IMR-90 (cell line): ENCODE results near the gene FER1L5. TPM values are rescaled to one million over a fixed set of nuclear protein-coding genes. Genes with fewer than 3 reads are reported as not detected.
A peak's percentile ranks its signal among the peaks of the same experiment; 100 is the strongest.

Experiments
- ATAC-seq: fragments of 200-7000 bp; cut with Tn5 transposase; 2 replicates; pipeline ENCODE4 v1.9.1; 2020; ENCODE audit warnings: low read depth, mild to moderate bottlenecking, moderate library complexity
- BruUV-seq: library from RNA; stranded (reverse); fragments of 400-500 nt; replicated peaks from 2 replicates; lab custom pipeline; 2021; lab: Mats Ljungman, UMichigan
- CTCF ChIA-PET: fragments of 300-600 bp; formaldehyde crosslinking; extraction: SDS; loops from one replicate; lab custom pipeline; 2021; ENCODE audit warnings: antibody characterized with exemption; lab: Yijun Ruan, JAX
- POLR2A ChIA-PET: fragments of 300-600 bp; sonication (Branson Sonifier 250); formaldehyde crosslinking; loops from one replicate; lab custom pipeline; 2022; ENCODE audit warnings: antibody characterized with exemption; ENCODE audit not compliant: unreplicated experiment; lab: Charles Lee
- DNase-seq: peaks from one replicate; pipeline ENCODE4 v3.0.0; 2013
- H2AFZ ChIP-seq: replicated peaks from 2 replicates; pipeline ENCODE3; 2013; ENCODE audit warnings: low read length, mild to moderate bottlenecking; ENCODE audit not compliant: poor library complexity
- H2AK5ac ChIP-seq: 2 replicates; pipeline ENCODE4 v1.6.1; 2013; ENCODE audit warnings: low read depth, low read length, inconsistent platforms
- H2AK9ac ChIP-seq: replicated peaks from 2 replicates; pipeline ENCODE3; 2013; ENCODE audit warnings: mild to moderate bottlenecking, low read depth, low read length, moderate library complexity; ENCODE audit not compliant: poor library complexity
- H2BK120ac ChIP-seq: 2 replicates; pipeline ENCODE4 v1.6.1; 2013; ENCODE audit warnings: low read depth, low read length, inconsistent platforms
- H2BK15ac ChIP-seq: 3 replicates; pipeline ENCODE4 v1.6.1; 2013; ENCODE audit warnings: low read depth, low read length, inconsistent platforms
- H2BK20ac ChIP-seq: 2 replicates; pipeline ENCODE4 v1.6.1; 2013; ENCODE audit warnings: low read depth, mild to moderate bottlenecking, inconsistent platforms, low read length, moderate library complexity
- H2BK5ac ChIP-seq: 2 replicates; pipeline ENCODE4 v1.6.1; 2013; ENCODE audit warnings: mild to moderate bottlenecking, low read depth, low read length, inconsistent platforms; ENCODE audit not compliant: poor library complexity, severe bottlenecking
- H3K14ac ChIP-seq: replicated peaks from 2 replicates; pipeline ENCODE4 v1.6.1; 2013; ENCODE audit warnings: low read depth, low read length, inconsistent platforms
- H3K18ac ChIP-seq: 2 replicates; pipeline ENCODE4 v1.6.1; 2013; ENCODE audit warnings: low read depth, low read length, control low read depth
- H3K23ac ChIP-seq: 2 replicates; pipeline ENCODE4 v1.6.1; 2013; ENCODE audit warnings: low read depth, low read length, inconsistent platforms
- H3K27ac ChIP-seq: 2 replicates; pipeline ENCODE4 v1.5.1; 2013; ENCODE audit warnings: mild to moderate bottlenecking, control low read depth, low read length; ENCODE audit not compliant: insufficient read depth
- H3K27me3 ChIP-seq: 2 replicates; pipeline ENCODE4 v1.6.1; 2013; ENCODE audit warnings: low read length; ENCODE audit not compliant: control insufficient read depth, insufficient read depth
- H3K36me3 ChIP-seq: 2 replicates; pipeline ENCODE4 v1.6.1; 2013; ENCODE audit warnings: low read length, mixed read lengths; ENCODE audit not compliant: control insufficient read depth, insufficient read depth
- H3K4ac ChIP-seq: 2 replicates; pipeline ENCODE4 v1.6.1; 2013; ENCODE audit warnings: low read depth, low read length, inconsistent platforms
- H3K4me1 ChIP-seq: 2 replicates; pipeline ENCODE4 v1.6.1; 2013; ENCODE audit warnings: low read length, mixed read lengths; ENCODE audit not compliant: control insufficient read depth, insufficient read depth
- H3K4me2 ChIP-seq: 2 replicates; pipeline ENCODE4 v1.6.1; 2013; ENCODE audit warnings: low read depth, mild to moderate bottlenecking, control low read depth, low read length, moderate library complexity
- H3K4me3 ChIP-seq: 2 replicates; pipeline ENCODE4 v1.5.1; 2013; ENCODE audit warnings: low read depth, mild to moderate bottlenecking, control low read depth, low read length, moderate library complexity; ENCODE audit not compliant: insufficient read depth
- H3K56ac ChIP-seq: 2 replicates; pipeline ENCODE4 v1.6.1; 2013; ENCODE audit warnings: low read length, inconsistent platforms; ENCODE audit not compliant: insufficient read depth; ENCODE audit errors: extremely low read depth
- H3K79me1 ChIP-seq, 2 experiments: 2 replicates each; pipeline ENCODE4 v1.6.1; 2013; ENCODE audit warnings: low read length in 2 of 2, inconsistent platforms in 1 of 2, low read depth in 1 of 2
- H3K9ac ChIP-seq: 2 replicates; pipeline ENCODE4 v1.6.1; 2013; ENCODE audit warnings: low read depth, low read length, control low read depth
- H3K9me1 ChIP-seq: 2 replicates; pipeline ENCODE4 v1.6.1; 2013; ENCODE audit warnings: low read length, inconsistent platforms; ENCODE audit not compliant: insufficient read depth
- H3K9me3 ChIP-seq: 2 replicates; pipeline ENCODE4 v1.6.1; 2013; ENCODE audit warnings: low read length; ENCODE audit not compliant: control insufficient read depth, insufficient read depth
- H4K20me1 ChIP-seq: 2 replicates; pipeline ENCODE4 v1.6.1; 2013; ENCODE audit warnings: low read length, inconsistent platforms; ENCODE audit not compliant: insufficient read depth
- H4K5ac ChIP-seq: 2 replicates; pipeline ENCODE4 v1.6.1; 2013; ENCODE audit warnings: mild to moderate bottlenecking, low read depth, low read length, control low read depth
- H4K8ac ChIP-seq, 2 experiments: 2 replicates each; pipeline ENCODE4 v1.6.1; 2013; ENCODE audit warnings: low read depth in 2 of 2, low read length in 2 of 2, control low read depth in 1 of 2, inconsistent platforms in 1 of 2
- H4K91ac ChIP-seq: 2 replicates; pipeline ENCODE4 v1.6.1; 2013; ENCODE audit warnings: low read depth, low read length, inconsistent platforms; ENCODE audit not compliant: insufficient read depth
- CEBPB ChIP-seq: IDR thresholded peaks from 2 replicates; pipeline ENCODE4 v1.6.1; 2012; ENCODE audit warnings: low read depth, low read length, improper control_type of control experiment
- RFX5 ChIP-seq: IDR thresholded peaks from 2 replicates; pipeline ENCODE4 v1.8.0; 2012; ENCODE audit warnings: low read depth, mild to moderate bottlenecking, low read length, moderate library complexity
- WGBS, 2 experiments: methylation state at CpG; one replicate each; pipeline versions ENCODE4 v1.1.5 to v1.1.7; 2013; ENCODE audit warnings: missing lambda C conversion rate in 2 of 2; ENCODE audit not compliant: insufficient read length in 1 of 2; ENCODE audit errors: extremely low coverage in 2 of 2; 5-methylcytosine and 5-hydroxymethylcytosine counted together
- dilution Hi-C: fragments of 300-500 bp; cut with HindIII; formaldehyde crosslinking; loops from one replicate; pipeline ENCODE4 v1.14.3; 2018; ENCODE audit warnings: low sequenced_read_pairs; ENCODE audit not compliant: unreplicated experiment
- in situ Hi-C: fragments of 300-500 bp; cut with MboI; formaldehyde crosslinking; loops from 3 replicates; pipeline ENCODE4 v1.14.3; 2019; ENCODE audit warnings: low sequenced_read_pairs, inconsistent platforms, mixed read lengths
- intact Hi-C: fragments of 100-400 bp; cut with micrococcal nuclease; formaldehyde crosslinking; loops from 2 replicates; pipeline ENCODE4 v1.10.0; 2022
- polyA plus RNA-seq, 3 experiments: library from polyadenylated mRNA; depleted of rRNA; stranded (reverse); fragments of >200 nt; gene quantifications; 2 replicates each; pipeline ENCODE4 v1.2.3, GENCODE V29; 2012; ENCODE audit warnings: low replicate concordance in 1 of 3
- total RNA-seq: library from RNA; depleted of rRNA; stranded (reverse); fragments of >200 nt; gene quantifications from 2 replicates; pipeline ENCODE4 v1.2.3, GENCODE V29; 2012
- TF ChIP-seq, protein P1 (sequence below): conservative IDR thresholded peaks from 2 replicates; pipeline ENCODE4 v1.5.1; 2012; ENCODE audit warnings: mild to moderate bottlenecking, low read depth, low read length, improper control_type of control experiment

The FER1L5 gene
- total and polyA plus RNA-seq, 2 of the 4 experiments (the other 2 are of a cell fraction): 0.15 to 0.36 TPM

DNA sequence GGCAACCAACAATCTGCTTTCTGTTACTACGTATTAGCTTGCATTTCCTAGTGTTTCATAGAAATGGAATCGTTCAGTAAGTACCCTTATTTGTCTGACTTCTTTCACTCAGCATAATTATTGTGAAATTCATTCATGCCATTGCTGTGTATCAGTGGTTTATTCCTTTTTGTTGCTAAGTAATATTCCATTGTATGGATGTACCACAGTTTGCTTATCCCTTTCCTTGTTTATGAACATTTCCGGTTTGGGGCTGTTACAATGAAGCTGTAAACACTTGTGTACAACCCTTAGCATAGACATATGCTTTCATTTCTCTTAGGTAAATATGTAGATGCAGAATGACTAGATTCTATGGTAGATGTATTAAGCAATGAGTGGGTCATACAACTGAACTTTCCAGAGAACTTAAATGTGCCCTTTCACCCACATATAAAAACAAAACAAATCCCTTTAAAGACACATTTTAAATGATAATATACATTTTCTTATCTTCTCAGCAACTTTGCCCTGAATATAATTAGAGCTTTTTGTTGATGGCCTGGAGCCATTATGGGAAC, 21.9 kb downstream of the FER1L5 start:
- Histone ChIP-seq H3K18ac (peak overlapping the region; percentile 26; the same call in 1 of the 2 replicates), H4K5ac (no peak overlapping the region), H3K27me3 (no peaks in the 10 kb centered on the region), H3K56ac (no peak overlapping the region), H3K23ac (peak overlapping the region; percentile 52; the same call in 1 of the 2 replicates), H2AFZ (no peak overlapping the region), H3K36me3 (no peaks in the 10 kb centered on the region), H3K4me2 (no peak overlapping the region), H3K27ac (peak overlapping the region; percentile 61; the same call in 1 of the 2 replicates), H4K91ac (no peak overlapping the region), H2BK15ac (peak overlapping the region; percentile 54; the same call in 1 of the 3 replicates), H2BK120ac (peak overlapping the region; percentile 83), H4K8ac (peak overlapping the region in 1 of 2 experiments; percentile 72; a peak in 2 of 4 replicates), H2BK20ac (peak overlapping the region; percentile 86), H3K4me1 (peaks cover 4% of the 10 kb centered on the region), H3K4me3 (no peak overlapping the region), H3K9me3 (no peaks in the 10 kb centered on the region), H2AK9ac (peak overlapping the region; percentile 33), H3K9me1 (peaks cover 7% of the 10 kb centered on the region), H3K4ac (peak overlapping the region; percentile 75; the same call in 1 of the 2 replicates), H3K14ac (0 out of 2 replicates have a peak overlapping the region, but pooled peaks have one; percentile 45), H2AK5ac (peak overlapping the region; percentile 19; the same call in 1 of the 2 replicates), H2BK5ac (peak overlapping the region; percentile 84), H3K9ac (no peak overlapping the region), H3K79me1 (0 out of 4 replicates have a peak, but pooled peaks cover 0 to 5% of the 10 kb centered on the region in 2 experiments), H4K20me1 (no peaks in the 10 kb centered on the region)
- TF ChIP-seq CEBPB (peak; percentile 10; the same call in 1 of the 2 replicates), RFX5 (no peak)
- TF ChIP-seq, protein P1, sequence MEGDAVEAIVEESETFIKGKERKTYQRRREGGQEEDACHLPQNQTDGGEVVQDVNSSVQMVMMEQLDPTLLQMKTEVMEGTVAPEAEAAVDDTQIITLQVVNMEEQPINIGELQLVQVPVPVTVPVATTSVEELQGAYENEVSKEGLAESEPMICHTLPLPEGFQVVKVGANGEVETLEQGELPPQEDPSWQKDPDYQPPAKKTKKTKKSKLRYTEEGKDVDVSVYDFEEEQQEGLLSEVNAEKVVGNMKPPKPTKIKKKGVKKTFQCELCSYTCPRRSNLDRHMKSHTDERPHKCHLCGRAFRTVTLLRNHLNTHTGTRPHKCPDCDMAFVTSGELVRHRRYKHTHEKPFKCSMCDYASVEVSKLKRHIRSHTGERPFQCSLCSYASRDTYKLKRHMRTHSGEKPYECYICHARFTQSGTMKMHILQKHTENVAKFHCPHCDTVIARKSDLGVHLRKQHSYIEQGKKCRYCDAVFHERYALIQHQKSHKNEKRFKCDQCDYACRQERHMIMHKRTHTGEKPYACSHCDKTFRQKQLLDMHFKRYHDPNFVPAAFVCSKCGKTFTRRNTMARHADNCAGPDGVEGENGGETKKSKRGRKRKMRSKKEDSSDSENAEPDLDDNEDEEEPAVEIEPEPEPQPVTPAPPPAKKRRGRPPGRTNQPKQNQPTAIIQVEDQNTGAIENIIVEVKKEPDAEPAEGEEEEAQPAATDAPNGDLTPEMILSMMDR: no peak
- WGBS, 2 experiments: no CpG with 5 or more reads among the region's 3 CpGs
- no TSS peak for BruUV-seq
- intact Hi-C loops: no loop called here
- in situ Hi-C loops: no loop called here
- ChIA-PET POLR2A (interaction anchor here (0.6 to 0.7 kb wide), 2 partner anchors 12 to 149 kb away, joined by 3 to 7 read pairs; no protein-coding TSS in a partner anchor), CTCF (interaction anchor here (0.7 kb wide), 2 partner anchors 14 to 21 kb away, joined by 3 read pairs; no protein-coding TSS in a partner anchor)
- no peak for ATAC-seq
- no peak for DNase-seq
- dilution Hi-C loops: no loop called here
